HG03520 (cell line): ENCODE data around the gene MEF2A.

Experiments used
- ATAC-seq: cut with Tn5 transposase; IDR thresholded peaks from one replicate; pipeline ENCODE4 v1.9.1; 2021; ENCODE audit warnings: mild to moderate bottlenecking, moderate library complexity; ENCODE audit not compliant: unreplicated experiment

The MEF2A gene

DNA sequence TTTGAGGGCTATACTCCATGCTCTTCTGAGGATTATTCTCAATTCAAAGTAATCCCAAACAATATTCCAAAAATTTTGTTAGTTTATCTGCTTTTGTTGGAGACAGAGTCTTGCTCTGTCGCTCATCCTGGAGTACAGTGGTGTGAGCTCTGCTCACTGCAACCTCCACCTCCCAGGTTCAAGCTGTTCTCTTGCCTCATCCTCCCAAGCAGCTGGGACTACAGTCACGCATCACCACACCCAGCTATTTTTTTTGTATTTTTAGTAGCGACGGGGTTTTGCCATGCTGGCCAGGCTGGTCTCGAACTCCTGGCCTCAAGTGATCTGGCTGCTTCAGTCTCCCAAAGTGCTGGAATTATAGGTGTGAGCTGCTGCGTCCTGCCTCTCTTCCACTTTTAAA lies 39.1 kb downstream of the MEF2A start:
- ATAC-seq, result no peak

GRCh38 chr15:99605490-99605931 lies 39.7 kb downstream of the MEF2A start:
- no peak for ATAC-seq

GRCh38 chr15:99605990-99606389 lies 40.2 kb downstream of the MEF2A start:
- ATAC-seq, result no peak

- ATAC-seq, result no peak
Measured at GRCh38 chr15:99606646-99607045, 40.9 kb downstream of the MEF2A start.

DNA sequence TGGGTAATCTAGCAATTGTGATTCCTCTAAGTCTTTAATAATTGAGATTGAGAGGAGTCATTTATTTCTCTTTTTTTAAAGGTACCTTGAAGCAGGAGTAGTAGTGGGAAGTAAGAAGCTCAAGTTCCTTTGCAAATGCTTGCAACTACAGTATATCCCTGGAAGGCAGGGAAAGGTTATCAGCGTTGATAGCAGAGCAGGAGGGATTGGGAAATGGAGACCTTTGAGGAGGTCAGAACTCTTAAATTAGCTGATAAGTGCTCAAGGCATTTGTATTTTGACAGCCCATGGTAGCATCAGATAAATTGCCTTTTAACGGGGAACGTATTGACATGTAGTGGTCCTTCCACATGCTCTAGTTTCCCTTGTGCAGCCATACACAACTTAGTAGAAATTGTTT lies 47.7 kb downstream of the MEF2A start:
- ATAC-seq, result no peak

- no peak for ATAC-seq
Measured at GRCh38 chr15:99613887-99614647, 48.3 kb downstream of the MEF2A start.

- ATAC-seq, result no peak
Measured at GRCh38 chr15:99614749-99615288, 49.0 kb downstream of the MEF2A start.

DNA sequence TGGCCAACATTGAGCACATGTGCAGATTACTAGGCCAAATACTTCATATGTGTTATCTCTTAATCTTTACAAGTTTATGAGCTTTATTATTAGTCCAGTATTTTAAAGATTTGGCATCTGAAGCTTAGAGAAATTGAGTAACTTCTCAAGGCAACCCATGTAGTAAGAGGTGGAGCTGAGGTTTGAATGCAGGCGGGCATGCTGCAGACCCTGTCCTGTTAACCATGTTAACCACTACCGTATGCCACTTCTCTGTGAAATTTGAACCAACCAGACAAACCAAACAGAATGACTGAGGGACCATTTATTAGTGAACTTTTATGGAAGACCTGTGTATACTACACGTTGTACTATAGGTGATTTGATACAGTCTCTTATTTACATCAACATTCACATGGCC lies 49.7 kb downstream of the MEF2A start:
- ATAC-seq, result no peak

- ATAC-seq, result no peak
Measured at GRCh38 chr15:99616129-99616528, 50.3 kb downstream of the MEF2A start.

GRCh38 chr15:99616773-99617342 lies 51.1 kb downstream of the MEF2A start:
- no peak for ATAC-seq

DNA sequence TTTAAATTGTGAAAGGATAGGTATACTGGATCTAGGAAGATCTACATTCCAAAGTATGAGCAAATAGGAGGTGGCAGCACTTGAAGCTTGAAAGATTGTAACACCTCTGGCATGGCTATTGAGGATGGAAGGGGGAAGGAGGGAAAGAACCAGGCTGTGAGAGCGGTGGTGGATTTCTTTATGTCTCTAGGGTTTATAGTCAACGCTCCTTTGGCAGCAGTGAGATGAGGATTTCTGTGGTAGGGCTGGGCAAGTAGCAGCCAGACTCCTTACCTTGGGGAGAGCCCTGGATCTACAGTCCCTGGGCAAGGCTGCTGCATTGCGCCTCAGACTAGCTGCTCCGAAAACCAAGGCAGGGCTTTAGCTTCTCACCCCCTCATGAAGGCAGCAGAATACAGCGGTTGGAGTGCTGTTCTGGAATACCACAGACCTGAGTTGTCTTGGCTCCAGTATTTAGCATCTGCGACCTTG lies 53.2 kb downstream of the MEF2A start:
- ATAC-seq, result no peak

DNA sequence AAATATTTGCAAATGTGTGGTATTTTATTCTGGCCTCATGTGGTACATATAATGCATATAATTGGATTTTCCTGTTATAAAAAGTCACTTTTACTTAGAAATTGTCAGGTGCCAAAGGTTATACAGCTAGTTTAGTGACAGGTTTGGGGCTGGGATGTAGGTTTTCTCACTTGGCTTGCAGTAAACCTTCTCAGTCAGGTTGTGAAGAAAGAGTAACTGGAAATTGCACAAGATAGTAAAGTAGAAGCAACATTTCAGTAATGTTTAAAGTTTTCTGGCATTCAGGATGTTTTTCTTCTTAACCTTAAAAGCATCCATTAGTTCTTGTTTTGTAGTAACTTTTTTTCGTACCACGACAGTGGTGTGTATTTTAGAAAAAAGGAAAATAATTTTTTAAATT lies 53.9 kb downstream of the MEF2A start:
- no peak for ATAC-seq

- no peak for ATAC-seq
Measured at GRCh38 chr15:99620178-99620577, 54.4 kb downstream of the MEF2A start.

GRCh38 chr15:99621767-99622166 lies 56.0 kb downstream of the MEF2A start:
- no peak for ATAC-seq

DNA sequence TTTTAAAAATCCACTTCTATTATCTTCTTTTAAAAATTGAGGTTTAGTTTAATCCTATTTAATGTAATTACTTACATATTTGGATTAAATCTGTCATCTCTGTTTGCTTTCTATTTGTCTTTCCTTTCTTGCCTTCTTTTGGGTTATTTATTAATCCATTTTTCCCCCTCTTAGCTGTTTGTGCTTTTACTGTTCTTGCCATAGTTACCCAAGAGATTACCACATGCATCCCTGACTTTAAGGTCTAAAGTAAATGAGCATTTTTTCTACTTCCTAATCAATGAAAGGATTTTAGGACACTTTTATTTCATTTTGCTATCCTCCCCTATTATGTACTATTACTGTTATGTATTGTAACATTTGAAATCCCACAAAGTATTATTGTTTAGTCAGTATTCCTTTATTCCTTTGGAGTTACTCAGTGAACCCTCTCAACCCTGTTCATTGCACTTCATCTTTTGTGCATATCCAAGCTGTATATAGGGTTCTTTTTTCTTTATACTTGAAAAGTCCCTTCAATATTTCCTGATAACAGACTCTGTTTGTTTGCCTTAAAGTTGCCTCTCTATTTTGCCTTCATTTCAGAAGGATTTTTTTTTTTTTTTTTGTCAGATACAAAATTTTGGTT lies 62.7 kb downstream of the MEF2A start:
- no peak for ATAC-seq

- no peak for ATAC-seq
Measured at GRCh38 chr15:99630607-99631131, 64.9 kb downstream of the MEF2A start.

- ATAC-seq, result peak; percentile 88
Measured at GRCh38 chr15:99631255-99631654, 65.5 kb downstream of the MEF2A start.

- ATAC-seq, result no peak
Measured at GRCh38 chr15:99632521-99632920, 66.7 kb downstream of the MEF2A start.

DNA sequence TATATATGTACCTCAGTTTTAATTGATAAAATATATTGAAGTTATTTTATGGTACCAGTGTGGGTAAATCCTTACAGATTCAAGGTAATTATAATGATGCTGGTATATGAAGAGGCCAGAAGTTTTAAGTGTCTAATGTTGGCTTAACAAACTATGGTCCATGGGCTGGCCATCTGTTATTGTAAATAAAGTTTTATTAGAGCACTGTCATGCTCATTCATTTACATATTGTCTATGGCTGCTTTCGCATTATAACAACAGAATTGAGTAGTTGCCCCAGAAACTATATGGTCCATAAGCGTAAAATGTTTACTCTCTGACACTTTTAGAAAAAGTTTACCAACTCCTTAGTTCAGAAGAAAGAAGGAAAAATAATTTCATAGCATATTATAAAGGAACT lies 67.9 kb downstream of the MEF2A start:
- ATAC-seq, result no peak

DNA sequence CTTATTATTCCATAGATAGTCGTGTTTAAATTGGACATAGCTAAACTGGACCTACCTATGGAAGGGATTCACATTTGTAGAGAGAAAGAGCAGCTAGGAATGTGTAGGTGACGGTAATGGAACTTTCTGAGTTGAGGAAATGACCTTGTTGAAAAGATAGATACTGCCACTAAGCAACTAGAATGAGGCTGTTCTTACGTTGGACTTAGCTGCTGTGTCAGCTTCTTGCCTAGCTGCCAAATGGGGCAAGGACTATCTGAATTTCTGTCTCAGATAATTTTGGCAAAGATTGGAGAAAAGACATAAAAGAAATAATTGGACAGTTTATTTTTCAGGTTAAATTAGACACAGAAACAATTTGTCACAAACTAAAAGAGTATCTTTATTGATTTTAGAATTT lies 68.8 kb downstream of the MEF2A start:
- ATAC-seq, result no peak

- ATAC-seq, result no peak
Measured at GRCh38 chr15:99635145-99635544, 69.4 kb downstream of the MEF2A start.

DNA sequence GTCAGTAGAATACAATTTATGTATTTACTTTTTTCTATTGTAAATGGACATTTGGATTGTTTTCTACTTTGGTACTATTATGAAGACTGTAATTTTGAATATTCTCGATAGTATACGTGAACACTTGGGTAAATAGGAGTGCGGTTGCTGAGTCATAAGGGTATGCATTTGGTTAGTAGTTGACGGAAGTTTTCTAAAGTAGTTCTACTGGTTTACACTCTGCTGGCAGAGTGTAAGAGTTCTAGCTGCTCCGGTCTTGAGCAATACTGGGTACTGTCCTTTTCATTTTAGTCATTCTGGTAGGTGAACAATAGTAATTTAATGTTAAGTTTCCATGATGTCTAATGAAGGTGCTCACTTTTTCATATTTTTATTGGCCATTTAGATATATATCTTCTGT lies 70.0 kb downstream of the MEF2A start:
- ATAC-seq, result no peak
